Mesodermal cell (in vitro differentiated cells): ENCODE results near the gene RAPGEF1.

Experiments
- H3K27ac ChIP-seq: 2 replicates; pipeline ENCODE4 v1.7.0; 2013; ENCODE audit warnings: mild to moderate bottlenecking, low read depth, low read length, moderate library complexity; ENCODE audit not compliant: severe bottlenecking
- H3K36me3 ChIP-seq: 2 replicates; pipeline ENCODE4 v1.7.1; 2013; ENCODE audit warnings: mild to moderate bottlenecking, low read length, moderate library complexity; ENCODE audit not compliant: control insufficient read depth, insufficient read depth
- H3K4me1 ChIP-seq: one replicate; pipeline ENCODE4 v1.7.1; 2013; ENCODE audit warnings: mild to moderate bottlenecking, low read length; ENCODE audit not compliant: insufficient read depth, control insufficient read depth, poor library complexity, severe bottlenecking
- H3K4me3 ChIP-seq: 2 replicates; pipeline ENCODE4 v1.7.0; 2013; ENCODE audit warnings: low read length, control low read depth, mild to moderate bottlenecking; ENCODE audit not compliant: insufficient read depth, poor library complexity, severe bottlenecking; ENCODE audit errors: extremely low read depth
- H3K9me3 ChIP-seq: 2 replicates; pipeline ENCODE4 v1.7.1; 2013; ENCODE audit warnings: mild to moderate bottlenecking, low read length, moderate library complexity; ENCODE audit not compliant: control insufficient read depth
- WGBS, 2 experiments: methylation state at CpG; one replicate each; pipeline ENCODE4 v1.1.5; 2013; ENCODE audit warnings: missing lambda C conversion rate in 2 of 2; ENCODE audit not compliant: insufficient coverage in 2 of 2; 5-methylcytosine and 5-hydroxymethylcytosine counted together

The RAPGEF1 gene

GRCh38 chr9:131697908-131698617 is 41.8 kb downstream of the RAPGEF1 start:
- Histone ChIP-seq H3K27ac (no peak overlapping the region), H3K36me3 (no peaks in the 10 kb centered on the region), H3K4me3 (no peak overlapping the region), H3K4me1 (peaks cover 68% of the 10 kb centered on the region), H3K9me3 (no peaks in the 10 kb centered on the region)
- WGBS, 2 experiments, result 68 to 81% methylated on average over 3 to 5 of the region's 5 CpGs

GRCh38 chr9:131697097-131697496 is 42.8 kb downstream of the RAPGEF1 start:
- H3K4me1 ChIP-seq, result peaks cover 66% of the 10 kb centered on the region
- peak overlapping the region; percentile 5 for H3K27ac ChIP-seq
- 55 to 72% methylated on average over 2 to 3 of the region's 6 CpGs for WGBS, 2 experiments
- H3K9me3 ChIP-seq, result no peaks in the 10 kb centered on the region
- no peak overlapping the region for H3K4me3 ChIP-seq
- H3K36me3 ChIP-seq, result no peaks in the 10 kb centered on the region

GRCh38 chr9:131695836-131696460 is 43.9 kb downstream of the RAPGEF1 start:
- Histone ChIP-seq H3K4me3 (no peak overlapping the region), H3K4me1 (peaks cover 58% of the 10 kb centered on the region), H3K27ac (no peak overlapping the region), H3K9me3 (no peaks in the 10 kb centered on the region), H3K36me3 (no peaks in the 10 kb centered on the region)
- WGBS, 2 experiments, result 87 to 89% methylated on average over 5 of the region's 6 CpGs

- peaks cover 58% of the 10 kb centered on the region for H3K4me1 ChIP-seq
- H3K27ac ChIP-seq, result no peak overlapping the region
Observed at GRCh38 chr9:131695366-131695765, 44.5 kb downstream of the RAPGEF1 start.

GRCh38 chr9:131693651-131694597 is 46.0 kb downstream of the RAPGEF1 start:
- Histone ChIP-seq H3K4me3 (no peak overlapping the region), H3K36me3 (no peaks in the 10 kb centered on the region), H3K4me1 (peaks cover 50% of the 10 kb centered on the region), H3K27ac (peak overlapping the region; percentile 86), H3K9me3 (no peaks in the 10 kb centered on the region)
- WGBS, 2 experiments, result 89 to 98% methylated on average over 3 of the region's 4 CpGs

More at GRCh38 chr9:131695366-131695765, 44.5 kb downstream of the RAPGEF1 start:
- no peak overlapping the region for H3K4me3 ChIP-seq
- no peaks in the 10 kb centered on the region for H3K9me3 ChIP-seq
- no peaks in the 10 kb centered on the region for H3K36me3 ChIP-seq
- 83 to 91% methylated on average over 5 of the region's 5 CpGs for WGBS, 2 experiments

GRCh38 chr9:131692612-131693562 is 47.0 kb downstream of the RAPGEF1 start:
- Histone ChIP-seq H3K27ac (peak overlapping the region; percentile 20), H3K4me3 (no peak overlapping the region), H3K4me1 (peaks cover 41% of the 10 kb centered on the region), H3K9me3 (no peaks in the 10 kb centered on the region), H3K36me3 (no peaks in the 10 kb centered on the region)
- 83 to 95% methylated on average over 5 to 6 of the region's 7 CpGs for WGBS, 2 experiments

GRCh38 chr9:131691969-131692611 is 47.8 kb downstream of the RAPGEF1 start:
- Histone ChIP-seq H3K27ac (no peak overlapping the region), H3K9me3 (no peaks in the 10 kb centered on the region), H3K36me3 (no peaks in the 10 kb centered on the region), H3K4me1 (peaks cover 33% of the 10 kb centered on the region), H3K4me3 (no peak overlapping the region)
- 95 to 100% methylated on average over 2 to 4 of the region's 7 CpGs for WGBS, 2 experiments

- Histone ChIP-seq H3K36me3 (peaks cover 8% of the 10 kb centered on the region), H3K9me3 (peaks cover 4% of the 10 kb centered on the region), H3K4me1 (peaks cover 29% of the 10 kb centered on the region), H3K27ac (no peak overlapping the region), H3K4me3 (no peak overlapping the region)
- WGBS, 2 experiments, result 93% methylated on average over 2 of the region's 3 CpGs; no CpG with 5 or more reads in 1 of the 2 experiments
Observed at GRCh38 chr9:131690941-131691573, 48.8 kb downstream of the RAPGEF1 start.

- Histone ChIP-seq H3K27ac (no peak overlapping the region), H3K4me3 (no peak overlapping the region), H3K9me3 (peaks cover 5% of the 10 kb centered on the region), H3K36me3 (peaks cover 13% of the 10 kb centered on the region), H3K4me1 (peaks cover 23% of the 10 kb centered on the region)
- 100% methylated on average over 1 of the region's 3 CpGs; no CpG with 5 or more reads in 1 of the 2 experiments for WGBS, 2 experiments
Observed at GRCh38 chr9:131690462-131690861, 49.4 kb downstream of the RAPGEF1 start.
